Motor neuron (in vitro differentiated cells): ENCODE data around the gene KIF14. TPM values are rescaled to one million over a fixed set of nuclear protein-coding genes. Genes with fewer than 3 reads are reported as not detected.
A peak's percentile ranks its signal among the peaks of the same experiment; 100 is the strongest.

Experiments used
- ATAC-seq, 8 experiments: fragments of 200-7000 bp; cut with Tn5 transposase; replicated peaks in 6 of 8; 2 replicates each; pipeline ENCODE4 v1.8.0; 2021; ENCODE audit warnings: mild to moderate bottlenecking in 8 of 8, moderate library complexity in 8 of 8
- H3K27ac ChIP-seq, 2 donors: fragments of 250-450 bp; sonication (Bioruptor Pico); 2 replicates each; pipeline ENCODE4 v1.9.0; 2021; ENCODE audit warnings: antibody characterized with exemption in 2 of 2, mild to moderate bottlenecking in 2 of 2, moderate library complexity in 1 of 2
- H3K4me1 ChIP-seq, 2 donors: fragments of 250-450 bp; sonication (Bioruptor Pico); replicated peaks in 1 of 2; 2 replicates each; pipeline ENCODE4 v1.6.1; 2021; ENCODE audit warnings: antibody characterized with exemption in 2 of 2, mild to moderate bottlenecking in 2 of 2, moderate library complexity in 1 of 2
- H3K4me3 ChIP-seq, 5 donors: fragments of 250-450 bp; sonication (Bioruptor Pico); 2 replicates each; pipeline ENCODE4 v1.9.0; 2021; ENCODE audit warnings: antibody characterized with exemption in 5 of 5, mild to moderate bottlenecking in 5 of 5, moderate library complexity in 4 of 5
- WGBS, 10 experiments: fragments of 450-650 bp; shearing (Covaris generic); methylation state at CpG; one replicate each; pipeline ENCODE4 v1.0.0; 2022; 5-methylcytosine and 5-hydroxymethylcytosine counted together
- in situ Hi-C, 9 experiments: fragments of 400-800 bp; cut with MboI; loops; one replicate each; pipeline ENCODE4 v1.15.0; 2021; ENCODE audit warnings: low sequenced_read_pairs in 9 of 9, low pct_unique_long_range_greater_than_20kb in 2 of 9; ENCODE audit not compliant: unreplicated experiment in 9 of 9
- total RNA-seq, 8 experiments: library from RNA; unstranded; fragments of 300-600 nt; gene quantifications; 2 replicates each; pipeline versions ENCODE4 v1.2.3 to v1.2.4, GENCODE V29; 2022

Gene KIF14, protein sequence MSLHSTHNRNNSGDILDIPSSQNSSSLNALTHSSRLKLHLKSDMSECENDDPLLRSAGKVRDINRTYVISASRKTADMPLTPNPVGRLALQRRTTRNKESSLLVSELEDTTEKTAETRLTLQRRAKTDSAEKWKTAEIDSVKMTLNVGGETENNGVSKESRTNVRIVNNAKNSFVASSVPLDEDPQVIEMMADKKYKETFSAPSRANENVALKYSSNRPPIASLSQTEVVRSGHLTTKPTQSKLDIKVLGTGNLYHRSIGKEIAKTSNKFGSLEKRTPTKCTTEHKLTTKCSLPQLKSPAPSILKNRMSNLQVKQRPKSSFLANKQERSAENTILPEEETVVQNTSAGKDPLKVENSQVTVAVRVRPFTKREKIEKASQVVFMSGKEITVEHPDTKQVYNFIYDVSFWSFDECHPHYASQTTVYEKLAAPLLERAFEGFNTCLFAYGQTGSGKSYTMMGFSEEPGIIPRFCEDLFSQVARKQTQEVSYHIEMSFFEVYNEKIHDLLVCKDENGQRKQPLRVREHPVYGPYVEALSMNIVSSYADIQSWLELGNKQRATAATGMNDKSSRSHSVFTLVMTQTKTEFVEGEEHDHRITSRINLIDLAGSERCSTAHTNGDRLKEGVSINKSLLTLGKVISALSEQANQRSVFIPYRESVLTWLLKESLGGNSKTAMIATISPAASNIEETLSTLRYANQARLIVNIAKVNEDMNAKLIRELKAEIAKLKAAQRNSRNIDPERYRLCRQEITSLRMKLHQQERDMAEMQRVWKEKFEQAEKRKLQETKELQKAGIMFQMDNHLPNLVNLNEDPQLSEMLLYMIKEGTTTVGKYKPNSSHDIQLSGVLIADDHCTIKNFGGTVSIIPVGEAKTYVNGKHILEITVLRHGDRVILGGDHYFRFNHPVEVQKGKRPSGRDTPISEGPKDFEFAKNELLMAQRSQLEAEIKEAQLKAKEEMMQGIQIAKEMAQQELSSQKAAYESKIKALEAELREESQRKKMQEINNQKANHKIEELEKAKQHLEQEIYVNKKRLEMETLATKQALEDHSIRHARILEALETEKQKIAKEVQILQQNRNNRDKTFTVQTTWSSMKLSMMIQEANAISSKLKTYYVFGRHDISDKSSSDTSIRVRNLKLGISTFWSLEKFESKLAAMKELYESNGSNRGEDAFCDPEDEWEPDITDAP (N-terminal part only)
- total RNA-seq, result 10 to 100 TPM in 1 of 8 experiments, 1 to 10 TPM in 4, under 1 TPM in 3; 0.15 to 15.9 (median 1.1) TPM

DNA sequence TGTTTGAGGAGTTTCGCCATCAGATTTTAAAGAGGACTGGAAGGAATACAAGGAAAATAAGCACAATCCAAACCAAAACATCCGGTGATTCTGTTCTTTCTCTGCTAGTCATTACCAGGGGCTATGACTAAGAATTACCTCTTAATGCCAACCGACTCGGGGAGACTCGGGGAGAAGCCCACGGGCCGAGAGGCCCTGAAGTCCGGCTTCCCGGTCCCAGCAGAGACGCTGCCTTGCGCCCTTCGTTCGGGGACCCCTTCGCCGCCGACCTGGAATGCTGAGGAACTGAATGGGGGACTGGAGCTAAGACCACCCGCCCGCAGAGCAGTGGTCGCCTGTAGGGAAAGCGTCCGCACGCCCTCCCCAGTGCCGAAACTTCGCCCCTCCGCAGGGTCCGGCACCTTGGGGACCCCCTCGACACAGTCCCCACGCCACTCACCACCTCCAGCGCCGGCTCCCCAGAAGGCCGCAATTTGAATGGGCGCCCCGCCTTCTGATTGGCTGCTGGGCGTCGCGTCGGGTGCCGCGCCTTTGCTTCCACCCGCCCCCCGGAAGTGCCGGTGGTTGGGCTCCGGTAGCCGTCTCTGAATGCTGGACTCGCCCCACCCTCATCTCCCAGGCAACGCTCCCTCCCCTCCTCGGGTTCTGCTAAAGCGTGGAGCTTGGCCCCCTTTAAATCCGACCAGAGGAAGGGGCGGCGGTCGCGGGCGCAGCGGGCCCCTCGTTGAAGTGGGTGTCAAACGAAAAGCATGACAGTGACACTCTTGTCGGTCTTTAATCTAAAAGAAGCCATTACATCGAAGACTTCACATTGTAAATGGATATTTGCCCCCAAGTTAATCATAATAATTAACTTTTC is at the start of gene KIF14:
Gene KIF14 (minus strand): TSS at position 479 of the 859 bp plus-strand sequence. CDS start 2,028 bp downstream, outside the sequence.
- WGBS, 10 experiments, result 0 to 3% (median 0%) methylated on average over 5 to 38 of the region's 59 CpGs; no CpG with 5 or more reads in 1 of the 10 experiments
- in situ Hi-C loops, result loop anchor here in 1 of 9 experiments (25.0 kb wide), 1 partner anchor 192 kb away; no protein-coding TSS in a partner anchor
- H3K27ac ChIP-seq, result no peak within 1 kb of the TSS
- peak; percentile 96 to 100 (median 99) for ATAC-seq
- H3K4me3 ChIP-seq, result peak within 1 kb of the TSS; percentile 49 to 70 (median 55)
- peaks cover under 1 to 8% of the 10 kb centered on the region in 2 donors for H3K4me1 ChIP-seq

DNA sequence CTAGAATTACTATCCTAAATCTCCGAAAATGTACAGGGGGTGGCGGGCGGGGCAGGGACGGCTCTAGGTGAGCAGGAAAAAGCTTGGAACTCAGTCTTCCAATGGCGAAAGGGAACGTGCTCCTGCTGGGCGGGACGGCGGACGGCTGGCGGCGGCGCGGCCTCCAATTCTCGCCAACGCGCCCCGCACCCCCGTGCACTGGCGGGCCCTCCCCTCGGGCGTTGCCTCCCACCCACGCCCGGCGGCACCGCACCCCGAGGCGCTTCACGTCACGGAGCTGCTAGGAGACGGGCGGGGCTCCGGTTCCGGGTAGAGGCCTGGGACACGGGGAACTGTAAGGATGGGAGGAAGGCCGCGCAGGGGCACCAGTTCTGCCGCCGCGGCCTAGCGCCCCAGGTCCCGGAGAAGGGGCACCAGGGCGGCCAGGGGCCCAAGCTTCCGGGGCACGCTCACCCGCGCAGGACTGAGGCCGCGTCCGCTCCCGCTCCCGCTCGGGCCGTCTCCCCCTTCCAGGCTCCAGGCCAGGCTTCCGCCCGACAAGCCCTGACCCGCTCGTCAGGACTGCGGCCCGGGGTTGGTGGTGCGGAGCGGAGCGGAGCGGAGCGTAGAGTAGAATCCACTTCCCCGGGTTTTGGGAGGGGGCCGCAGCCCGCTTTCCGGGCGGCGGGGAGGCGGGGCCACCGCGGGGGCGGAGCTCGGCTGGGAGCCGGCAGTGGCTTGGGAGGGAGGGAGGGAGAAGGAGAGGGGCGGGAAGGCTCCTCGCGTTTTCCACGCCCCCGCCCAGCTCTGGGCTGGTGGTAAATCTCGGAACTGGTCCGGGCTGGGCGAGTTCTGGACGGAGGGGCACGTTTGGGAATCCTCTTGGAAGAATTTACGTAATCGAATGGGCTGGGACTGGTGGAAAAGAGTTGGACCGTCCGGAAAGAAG is 49.0 kb upstream of the KIF14 start, which contains the start of gene DDX59:
Gene DDX59 (minus strand): TSS at position 594 of the 928 bp plus-strand sequence. CDS start 3,167 bp downstream, outside the sequence.
- in situ Hi-C loops, result no loop called here
- H3K4me3 ChIP-seq, result peak within 1 kb of the TSS; percentile 73 to 99 (median 89)
- H3K4me1 ChIP-seq, result peaks cover 29 to 33% of the 10 kb centered on the region in 2 donors
- peak within 1 kb of the TSS; percentile 97 to 99 for H3K27ac ChIP-seq
- peak; percentile 81 to 88 (median 87) for ATAC-seq
- WGBS, 10 experiments, result 0 to 8% (median 0%) methylated on average over 1 to 21 of the region's 91 CpGs; no CpG with 5 or more reads in 1 of the 10 experiments

DNA sequence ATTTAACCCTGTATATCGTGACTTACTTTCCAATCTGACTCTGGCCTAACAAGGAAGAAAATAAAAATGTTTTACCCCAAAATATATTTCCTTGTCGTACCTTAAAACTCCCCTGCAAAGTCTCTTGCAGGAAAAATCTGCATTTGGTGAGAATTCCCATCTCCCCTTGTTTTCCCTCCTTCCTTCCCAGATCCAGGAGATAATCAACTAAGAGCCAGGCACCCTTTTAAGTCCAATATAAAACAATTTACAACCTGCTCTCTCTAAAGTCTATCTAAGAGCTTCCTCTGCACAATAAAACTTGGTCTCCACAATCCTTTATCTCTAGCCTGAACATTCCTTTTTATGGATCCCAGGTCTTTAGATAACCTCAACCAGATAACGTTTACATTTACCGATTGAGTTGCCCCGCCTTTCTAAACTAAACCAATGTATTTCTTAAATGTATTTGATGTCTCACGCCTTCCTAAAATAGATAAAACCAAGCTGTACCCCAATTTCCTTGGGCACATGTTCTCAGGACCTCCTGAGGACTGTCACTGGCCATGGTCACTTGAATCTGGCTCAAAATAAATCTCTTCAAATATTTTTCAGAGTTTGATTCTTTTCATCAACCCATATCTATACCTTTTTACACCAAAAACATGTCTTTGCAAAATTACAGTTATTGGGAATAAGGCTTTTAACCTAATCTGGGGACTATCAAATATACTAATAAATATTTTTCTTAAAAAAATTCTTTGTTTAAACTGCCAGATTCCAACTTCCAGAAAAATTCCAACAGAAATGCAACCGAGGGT is 48.2 kb upstream of the KIF14 start:
- 16 to 46% (median 28%) methylated on average over 5 to 7 of the region's 7 CpGs for WGBS, 10 experiments
- peak overlapping the region; percentile 73 to 99 (median 89) for H3K4me3 ChIP-seq
- H3K27ac ChIP-seq, result peak overlapping the region; percentile 97 to 99
- peaks cover 29 to 37% of the 10 kb centered on the region in 2 donors for H3K4me1 ChIP-seq
- in situ Hi-C loops, result no loop called here
- ATAC-seq, result no peak

DNA sequence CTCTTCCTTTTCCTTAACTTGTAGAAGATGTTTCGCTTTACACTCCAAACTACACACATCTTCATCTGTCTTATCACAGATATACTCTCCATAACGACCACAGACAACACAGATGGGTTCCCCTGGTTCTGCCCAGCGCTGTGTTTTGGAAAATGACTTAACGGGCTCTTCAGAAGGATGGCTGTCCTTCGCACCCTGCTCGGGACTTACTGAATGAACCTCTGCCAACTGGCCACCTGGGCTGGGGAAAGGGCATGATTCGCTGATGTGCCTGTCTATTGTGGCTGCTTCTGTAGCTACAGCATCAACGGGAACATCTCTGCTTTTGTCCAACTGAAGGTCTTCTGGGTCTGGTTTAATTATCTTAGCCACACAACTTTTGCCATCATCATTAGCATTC is 45.8 kb upstream of the KIF14 start:
- peak overlapping the region; percentile 4 to 47 for H3K27ac ChIP-seq
- WGBS, 10 experiments, result 70 to 100% (median 83%) methylated on average over 1 to 7 of the region's 8 CpGs; no CpG with 5 or more reads in 2 of the 10 experiments
- peaks cover 28 to 36% of the 10 kb centered on the region in 2 donors for H3K4me1 ChIP-seq
- no peak for ATAC-seq
- no peak overlapping the region for H3K4me3 ChIP-seq
- in situ Hi-C loops, result no loop called here

DNA sequence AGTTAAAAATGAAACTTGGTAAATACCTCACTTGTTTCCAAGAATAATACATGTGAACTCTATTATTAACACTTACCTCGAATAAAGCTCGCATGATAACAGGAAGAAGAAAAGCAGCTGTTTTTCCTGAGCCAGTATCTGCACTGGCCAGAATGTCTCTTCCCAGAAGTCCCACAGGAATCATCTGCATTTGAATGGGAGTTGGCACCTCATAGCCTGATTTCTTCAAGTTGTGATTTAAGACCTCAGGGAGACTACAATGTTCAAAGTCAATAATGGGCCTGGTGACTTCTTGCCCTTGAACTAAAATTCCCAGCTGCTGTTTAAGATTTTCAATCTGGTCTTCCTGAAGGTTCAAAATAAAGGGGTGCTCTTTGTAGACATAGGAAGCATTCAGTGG is 45.3 kb upstream of the KIF14 start:
- Histone ChIP-seq H3K4me3 (no peak overlapping the region), H3K27ac (no peak overlapping the region), H3K4me1 (peaks cover 24 to 31% of the 10 kb centered on the region in 2 donors)
- 11 to 80% (median 39%) methylated on average over 1 to 2 of the region's 2 CpGs; no CpG with 5 or more reads in 1 of the 10 experiments for WGBS, 10 experiments
- in situ Hi-C loops, result no loop called here
- no peak for ATAC-seq

DNA sequence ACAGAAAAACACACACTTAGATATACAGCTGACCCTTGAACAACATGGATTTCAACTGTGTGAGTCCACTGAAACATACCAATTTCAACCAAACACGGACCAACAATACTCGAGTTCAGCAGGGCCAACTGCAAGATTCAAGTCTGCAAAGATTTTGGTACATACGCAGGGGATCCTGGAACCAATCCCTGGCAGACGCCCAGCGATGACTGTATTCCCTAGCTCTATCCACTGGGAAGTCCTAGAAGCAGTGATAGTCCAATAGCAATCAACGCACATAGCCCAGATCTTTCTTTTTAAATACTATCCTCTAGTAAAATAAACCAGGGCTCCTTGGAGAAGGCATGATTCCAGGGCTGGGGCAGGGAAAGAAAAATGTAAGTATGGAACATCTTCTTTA is 40.2 kb upstream of the KIF14 start:
- in situ Hi-C loops, result no loop called here
- ATAC-seq, result no peak
- WGBS, 10 experiments, result 17 to 100% (median 89%) methylated on average over 1 to 6 of the region's 6 CpGs; no CpG with 5 or more reads in 1 of the 10 experiments

DNA sequence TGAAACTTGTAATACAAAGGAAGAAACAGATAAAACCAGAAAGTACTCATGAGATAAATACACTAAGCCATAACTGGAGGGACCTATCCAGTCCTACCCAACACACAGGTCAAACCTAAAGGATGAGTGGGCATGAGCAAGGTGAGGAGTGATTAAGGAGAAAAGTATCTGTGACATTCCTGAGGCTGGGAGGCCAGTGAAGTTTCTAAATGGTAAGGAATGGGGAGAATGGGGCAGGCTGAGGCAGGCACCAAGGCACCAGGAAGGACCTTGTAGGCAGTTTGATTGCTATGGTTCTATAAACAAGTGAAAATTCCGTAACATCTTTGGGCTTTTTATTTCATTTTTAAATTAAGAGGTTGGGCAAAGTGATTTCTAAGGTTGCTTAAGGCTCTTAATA is 38.7 kb upstream of the KIF14 start:
- no peak overlapping the region for H3K4me3 ChIP-seq
- H3K4me1 ChIP-seq, result peaks cover 0 to 4% of the 10 kb centered on the region in 2 donors
- ATAC-seq, result no peak
- in situ Hi-C loops, result no loop called here
- WGBS, 10 experiments, result 29 to 100% (median 100%) methylated on average over 1 of the region's 1 CpG; no CpG with 5 or more reads in 3 of the 10 experiments
- H3K27ac ChIP-seq, result no peak overlapping the region

More for the DNA sequence above, 40.2 kb upstream of the KIF14 start:
- Histone ChIP-seq H3K27ac (no peak overlapping the region), H3K4me1 (peaks cover 6 to 10% of the 10 kb centered on the region in 2 donors), H3K4me3 (no peak overlapping the region)

DNA sequence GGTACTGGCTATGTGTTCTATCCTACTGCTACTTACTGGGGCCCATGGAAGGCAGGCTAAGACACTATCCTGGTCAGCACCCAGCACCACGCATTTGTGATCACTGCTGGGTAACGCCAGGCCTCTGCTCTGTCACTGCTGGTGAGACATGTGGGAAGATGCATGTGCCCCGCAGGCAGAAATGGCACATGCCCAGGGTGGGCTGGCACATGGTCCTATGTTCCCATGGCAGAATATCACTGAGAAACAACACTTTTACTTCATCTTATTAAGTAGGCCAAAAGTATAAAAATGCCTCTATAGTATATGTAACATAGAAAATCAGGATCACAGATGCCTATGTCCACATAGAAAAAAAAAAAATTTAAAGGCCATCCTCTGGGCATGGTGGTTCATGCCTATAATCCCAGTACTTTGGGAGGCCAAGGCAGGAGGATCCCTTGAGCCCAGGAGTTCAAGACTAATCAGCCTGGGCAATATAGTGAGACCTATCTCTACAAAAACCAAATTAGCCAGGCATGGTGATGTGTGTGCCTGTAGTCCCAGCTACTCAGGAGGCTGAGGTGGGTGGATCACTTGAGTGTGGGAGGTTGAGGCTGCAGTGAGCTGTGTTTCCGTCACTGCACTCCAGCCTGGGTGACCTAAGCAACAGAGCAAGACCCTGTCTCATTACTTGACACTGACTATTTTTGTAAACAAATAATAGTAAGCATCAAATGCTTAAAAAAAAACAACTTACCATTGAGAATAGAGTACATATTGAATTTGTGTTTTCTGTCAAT is 37.7 kb upstream of the KIF14 start:
- no peak overlapping the region for H3K4me3 ChIP-seq
- H3K27ac ChIP-seq, result no peak overlapping the region
- no peak for ATAC-seq
- no peaks in the 10 kb centered on the region for H3K4me1 ChIP-seq
- WGBS, 10 experiments, result 96 to 100% (median 100%) methylated on average over 1 to 4 of the region's 4 CpGs; no CpG with 5 or more reads in 4 of the 10 experiments
- in situ Hi-C loops, result no loop called here

DNA sequence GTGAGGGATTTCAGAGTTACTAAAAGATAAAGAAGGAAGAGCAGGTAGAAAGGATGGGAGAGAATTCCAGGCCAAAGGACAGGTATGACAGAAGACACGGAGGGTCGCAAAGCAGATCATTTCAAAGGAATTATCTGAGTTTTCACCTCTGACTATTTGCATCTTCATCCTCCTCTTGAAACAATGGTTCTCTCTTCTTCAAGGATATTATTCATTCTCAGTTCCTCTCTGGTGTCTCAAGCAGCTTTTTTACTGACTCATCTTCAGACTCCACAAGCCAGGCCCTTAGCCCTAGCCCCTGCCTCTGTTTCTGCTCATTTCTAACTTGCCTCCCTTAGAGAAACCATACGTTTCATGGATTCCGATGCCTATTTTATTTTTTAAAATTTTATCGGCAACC is 34.1 kb upstream of the KIF14 start:
- WGBS, 10 experiments, result 82 to 100% (median 96%) methylated on average over 2 to 5 of the region's 5 CpGs
- no peak overlapping the region for H3K4me3 ChIP-seq
- ATAC-seq, result no peak
- no peaks in the 10 kb centered on the region for H3K4me1 ChIP-seq
- in situ Hi-C loops, result no loop called here
- H3K27ac ChIP-seq, result no peak overlapping the region

DNA sequence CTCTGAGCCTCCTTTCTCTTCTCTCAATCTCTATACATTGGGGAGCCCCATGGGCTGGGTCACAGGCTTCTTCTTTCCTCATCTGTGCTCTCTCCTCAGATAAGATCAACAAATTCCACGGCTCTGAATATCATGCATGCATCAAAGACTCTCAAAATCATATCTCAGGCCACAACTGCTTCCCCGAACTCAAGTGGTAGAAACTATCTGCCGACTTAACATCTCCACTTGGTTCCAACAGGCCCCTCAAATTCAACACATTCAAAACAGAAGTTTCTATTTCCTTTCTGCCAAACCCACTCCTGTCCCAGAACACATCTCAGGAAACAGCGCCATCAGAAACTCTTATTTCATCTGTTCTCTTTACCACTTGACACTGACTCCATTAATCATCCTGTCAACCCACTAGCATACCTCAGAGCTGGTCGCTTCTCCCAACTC is 32.5 kb upstream of the KIF14 start:
- in situ Hi-C loops, result no loop called here
- Histone ChIP-seq H3K4me1 (no peaks in the 10 kb centered on the region), H3K4me3 (no peak overlapping the region), H3K27ac (no peak overlapping the region)
- WGBS, 10 experiments, result 60 to 100% (median 84%) methylated on average over 1 to 5 of the region's 5 CpGs; no CpG with 5 or more reads in 2 of the 10 experiments
- peak in 1 of 8 experiments; percentile 20 for ATAC-seq
